ENCODE data around the gene PRSS21. TPM values are rescaled to one million over a fixed set of nuclear protein-coding genes. Genes with fewer than 3 reads are reported as not detected.

PRSS21 gene
- total and polyA plus RNA-seq, 12 donors = 0.20 TPM; not detected in 11

DNA sequence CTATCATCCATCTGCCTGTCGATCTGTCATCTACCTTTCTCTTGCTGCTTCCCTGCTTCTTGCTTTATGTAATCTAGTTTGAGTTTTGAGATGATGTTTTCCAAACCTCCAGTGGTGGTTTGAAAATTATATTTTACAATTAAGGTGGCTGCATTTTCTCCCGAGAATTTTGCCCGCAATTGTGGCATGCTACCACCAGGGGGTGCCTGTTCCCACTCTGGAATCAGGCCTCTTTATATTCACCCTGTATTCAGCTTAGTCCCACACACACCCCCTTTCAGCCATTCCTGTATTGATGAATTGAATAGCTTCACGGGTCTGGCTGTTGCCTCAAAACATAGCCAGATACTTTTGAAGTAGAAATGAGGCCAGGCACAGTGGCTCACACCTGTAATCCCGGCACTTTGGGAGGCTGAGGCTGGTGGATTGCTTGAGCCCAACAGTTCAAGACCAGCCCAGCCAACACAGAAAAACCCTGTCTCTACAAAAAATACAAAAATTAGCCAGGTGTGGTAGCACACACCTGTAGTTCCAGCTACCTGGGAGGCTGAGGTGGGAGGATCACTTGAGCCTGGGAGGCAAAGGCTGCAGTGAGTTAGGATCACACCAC, 37.8 kb downstream of the PRSS21 start:
- no peak for DNase-seq
- no peak for ATAC-seq
- peaks cover 7 to 68% (median 50%) of the 10 kb centered on the region in 7 donors for H3K27me3 ChIP-seq
- H3K4me3 ChIP-seq = no peak overlapping the region
- intact Hi-C loops (cut with DNase I) = no loop called here
- peaks cover 0 to 9% (median 0%) of the 10 kb centered on the region in 9 donors for H3K4me1 ChIP-seq
- no peak overlapping the region for H3K27ac ChIP-seq
- H3K9me3 ChIP-seq = peaks cover 0 to 14% (median 0%) of the 10 kb centered on the region in 11 donors
- no peaks in the 10 kb centered on the region for H3K36me3 ChIP-seq
- peak in 5 of 9 donors; percentile 17 to 37 (median 19) for TF ChIP-seq CTCF (IDR thresholded peaks at IDR 0.05)
- WGBS, 2 donors = 61 to 65% methylated on average over 5 of the region's 5 CpGs

DNA sequence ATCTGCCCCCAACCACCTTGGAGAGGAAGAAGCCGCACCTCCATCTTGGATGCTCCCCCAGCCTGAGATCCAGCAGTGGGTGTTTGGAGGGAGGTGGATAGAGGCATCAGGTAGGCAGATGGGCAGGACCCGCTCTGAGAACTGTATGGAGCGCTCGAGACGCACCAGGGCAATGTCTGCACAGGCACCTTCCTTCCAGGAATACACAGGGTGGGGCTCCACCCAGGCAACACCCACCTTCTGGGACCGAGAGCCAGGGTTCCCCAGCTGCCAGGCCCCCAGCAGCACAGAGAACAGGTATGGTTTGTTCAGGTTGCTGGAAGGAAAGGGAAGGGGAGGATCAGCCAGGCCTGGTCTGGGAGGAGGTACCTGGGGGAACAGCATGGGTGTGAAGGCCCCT, 38.5 kb downstream of the PRSS21 start:
- WGBS, 2 donors = 77 to 79% methylated on average over 6 of the region's 6 CpGs
- TF ChIP-seq CTCF (IDR thresholded peaks at IDR 0.05) = no peak
- Histone ChIP-seq H3K27me3 (peaks cover 7 to 68% (median 54%) of the 10 kb centered on the region in 7 donors), H3K27ac (no peak overlapping the region), H3K9me3 (peaks cover 0 to 14% (median 0%) of the 10 kb centered on the region in 11 donors), H3K36me3 (no peaks in the 10 kb centered on the region), H3K4me1 (peaks cover 0 to 9% (median 0%) of the 10 kb centered on the region in 9 donors), H3K4me3 (no peak overlapping the region)
- intact Hi-C loops (cut with DNase I) = no loop called here
- ATAC-seq (no peak), DNase-seq (no peak)

GRCh38 chr16:2856061-2856670, 39.1 kb downstream of the PRSS21 start:
- no peak for DNase-seq
- no peak for TF ChIP-seq CTCF (IDR thresholded peaks at IDR 0.05)
- Histone ChIP-seq H3K4me3 (no peak overlapping the region), H3K27ac (no peak overlapping the region), H3K9me3 (peaks cover 0 to 19% (median 0%) of the 10 kb centered on the region in 11 donors), H3K36me3 (no peaks in the 10 kb centered on the region), H3K27me3 (peaks cover 7 to 69% (median 54%) of the 10 kb centered on the region in 7 donors), H3K4me1 (peaks cover 0 to 9% (median 0%) of the 10 kb centered on the region in 9 donors)
- intact Hi-C loops (cut with DNase I) = no loop called here
- no peak for ATAC-seq
- 82 to 84% methylated on average over 14 of the region's 14 CpGs for WGBS, 2 donors

DNA sequence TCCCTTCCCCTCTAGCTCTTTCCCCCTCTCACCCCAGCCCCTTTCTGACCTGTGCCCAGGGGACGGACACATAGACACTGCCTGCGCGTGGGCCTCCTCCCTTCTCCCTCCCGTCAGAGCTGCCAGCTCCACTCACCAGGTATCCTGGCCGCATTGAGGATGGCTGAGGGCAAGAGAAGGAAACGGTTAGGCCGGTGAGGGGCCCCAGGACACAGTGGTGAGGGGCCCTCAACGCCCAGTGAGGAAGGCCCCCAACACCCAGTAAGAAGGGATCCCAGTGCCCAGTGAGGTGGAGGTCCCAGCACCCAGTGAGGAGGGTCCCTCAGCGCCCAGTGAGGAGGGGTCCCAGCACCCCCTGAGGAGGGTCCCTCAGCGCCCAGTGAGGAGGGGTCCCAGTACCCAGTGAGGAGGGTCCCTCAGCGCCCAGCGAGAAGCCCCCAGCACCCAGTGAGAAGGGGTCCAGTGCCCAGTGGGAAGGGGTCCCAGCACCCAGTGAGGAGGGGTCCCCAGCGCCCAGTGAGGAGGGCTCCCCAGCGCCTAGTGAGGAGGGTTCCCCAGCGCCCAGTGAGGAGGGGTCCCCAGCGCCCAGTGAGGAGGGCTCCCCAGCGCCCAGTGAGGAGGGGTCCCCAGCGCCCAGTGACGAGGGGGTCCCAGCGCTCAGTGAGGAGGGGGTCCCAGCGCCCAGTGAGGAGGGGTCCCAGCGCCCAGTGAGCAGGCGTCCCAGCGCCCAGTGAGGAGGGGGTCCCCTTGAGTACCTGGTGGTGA, 39.8 kb downstream of the PRSS21 start:
- peaks cover 7 to 66% (median 51%) of the 10 kb centered on the region in 7 donors for H3K27me3 ChIP-seq
- TF ChIP-seq CTCF (IDR thresholded peaks at IDR 0.05) = no peak
- ATAC-seq (no peak), DNase-seq (no peak)
- intact Hi-C loops (cut with DNase I) = no loop called here
- peaks cover 0 to 9% (median 0%) of the 10 kb centered on the region in 9 donors for H3K4me1 ChIP-seq
- H3K4me3 ChIP-seq = no peak overlapping the region
- no peaks in the 10 kb centered on the region for H3K36me3 ChIP-seq
- H3K9me3 ChIP-seq = peaks cover 0 to 23% (median 0%) of the 10 kb centered on the region in 11 donors
- H3K27ac ChIP-seq = no peak overlapping the region
- 83 to 86% methylated on average over 20 to 24 of the region's 24 CpGs for WGBS, 2 donors
